Uterus (tissue), 4 donors: ENCODE measurements around the gene LAPTM5. TPM values are rescaled to one million over a fixed set of nuclear protein-coding genes. Genes with fewer than 3 reads are reported as not detected.

Experiments used
- DNase-seq, 2 donors: peaks; one replicate each; pipeline ENCODE4 v3.0.0-alpha.2; 2019 to 2020
- H3K27ac ChIP-seq, 2 donors: fragments of 200-600 bp; sonication (generic); 1 replicate in 1 of 2; 2 replicates in 1 of 2; pipeline ENCODE4 v1.5.1; 2016 to 2018
- H3K27me3 ChIP-seq, 2 donors: fragments of 200-600 bp; sonication (generic); one replicate each; pipeline ENCODE4 v1.5.1; 2018 to 2019; ENCODE audit warnings: control low read depth in 1 of 2
- H3K36me3 ChIP-seq, 2 donors: fragments of 200-600 bp; sonication (generic); one replicate each; pipeline ENCODE4 v1.5.1; 2019; ENCODE audit warnings: control low read depth in 1 of 2
- H3K4me1 ChIP-seq, 2 donors: fragments of 200-600 bp; sonication (generic); one replicate each; pipeline ENCODE4 v1.5.1; 2018 to 2019; ENCODE audit warnings: control low read depth in 1 of 2
- H3K4me3 ChIP-seq, 2 donors: fragments of 200-600 bp; sonication (generic); 1 replicate in 1 of 2; 2 replicates in 1 of 2; pipeline ENCODE4 v1.5.1; 2018 to 2019; ENCODE audit warnings: mild to moderate bottlenecking in 1 of 2
- H3K9me3 ChIP-seq, 2 donors: fragments of 200-600 bp; sonication (generic); one replicate each; pipeline ENCODE4 v1.5.1; 2019; ENCODE audit warnings: control low read depth in 1 of 2
- CTCF ChIP-seq, 4 experiments: fragments of 200-600 bp in 2 of 4; fragments of 450-650 bp in 2 of 4; sonication (generic) in 2 of 4; IDR thresholded peaks; one replicate each; pipeline ENCODE4 v1.5.1; 2016 to 2019; ENCODE audit warnings: antibody characterized with exemption in 4 of 4, mild to moderate bottlenecking in 2 of 4, moderate library complexity in 1 of 4
- POLR2A ChIP-seq, 2 donors: fragments of 450-650 bp; IDR thresholded peaks; one replicate each; pipeline ENCODE4 v1.6.1; 2016; ENCODE audit warnings: antibody characterized with exemption in 2 of 2, mild to moderate bottlenecking in 1 of 2, moderate library complexity in 1 of 2
- intact Hi-C: fragments of 100-400 bp; cut with DNase I; formaldehyde crosslinking; loops from one replicate; pipeline ENCODE4 v1.15.1; 2023; ENCODE audit warnings: low total_unique reads
- total RNA-seq, 4 donors: library from RNA; depleted of rRNA in 3 of 4; stranded (reverse); fragments of >200 nt in 3 of 4; gene quantifications; one replicate each; pipeline versions ENCODE4 v1.1.0 to v1.2.4, GENCODE V29; 2014 to 2023
- donor health status: DM: yes; HTN: yes; CAD: no.

LAPTM5 gene
- total RNA-seq, 4 donors from 2014 or later: 6.1 to 76.8 (median 15.8) TPM

- H3K4me3 ChIP-seq: no peak overlapping the region
- H3K9me3 ChIP-seq: no peaks in the 10 kb centered on the region
- TF ChIP-seq POLR2A (IDR thresholded peaks at IDR 0.05): no peak
- no peak for TF ChIP-seq CTCF (IDR thresholded peaks at IDR 0.05)
- H3K36me3 ChIP-seq: no peaks in the 10 kb centered on the region
- no peaks in the 10 kb centered on the region for H3K27me3 ChIP-seq
- H3K27ac ChIP-seq: peak overlapping the region; percentile 57 to 68
- intact Hi-C loops: no loop called here
- DNase-seq: no peak
- no peaks in the 10 kb centered on the region for H3K4me1 ChIP-seq
These were observed 6.8 kb upstream of the LAPTM5 start for GRCh38 chr1:30764396-30764795.

GRCh38 chr1:30763651-30764248 is 6.2 kb upstream of the LAPTM5 start:
- H3K27ac ChIP-seq: peak overlapping the region; percentile 68 to 75
- no peak overlapping the region for H3K4me3 ChIP-seq
- intact Hi-C loops: no loop called here
- TF ChIP-seq CTCF (IDR thresholded peaks at IDR 0.05): no peak
- no peak for TF ChIP-seq POLR2A (IDR thresholded peaks at IDR 0.05)
- no peaks in the 10 kb centered on the region for H3K4me1 ChIP-seq
- H3K27me3 ChIP-seq: no peaks in the 10 kb centered on the region
- H3K9me3 ChIP-seq: no peaks in the 10 kb centered on the region
- DNase-seq: peak; percentile 46 to 57
- no peaks in the 10 kb centered on the region for H3K36me3 ChIP-seq

- TF ChIP-seq CTCF (IDR thresholded peaks at IDR 0.05): no peak
- TF ChIP-seq POLR2A (IDR thresholded peaks at IDR 0.05): no peak
- H3K9me3 ChIP-seq: no peaks in the 10 kb centered on the region
- H3K27ac ChIP-seq: peak overlapping the region; percentile 68 to 75
- no peak overlapping the region for H3K4me3 ChIP-seq
- H3K36me3 ChIP-seq: no peaks in the 10 kb centered on the region
- H3K27me3 ChIP-seq: no peaks in the 10 kb centered on the region
- DNase-seq: no peak
- intact Hi-C loops: no loop called here
- no peaks in the 10 kb centered on the region for H3K4me1 ChIP-seq
These were observed 5.5 kb upstream of the LAPTM5 start for GRCh38 chr1:30762930-30763650.

GRCh38 chr1:30762152-30762929 is 4.8 kb upstream of the LAPTM5 start:
- Histone ChIP-seq H3K27me3 (no peaks in the 10 kb centered on the region), H3K4me3 (no peak overlapping the region), H3K27ac (peak overlapping the region in 1 of 2 donors; percentile 75), H3K4me1 (no peaks in the 10 kb centered on the region), H3K36me3 (no peaks in the 10 kb centered on the region), H3K9me3 (no peaks in the 10 kb centered on the region)
- no peak for DNase-seq
- intact Hi-C loops: no loop called here
- no peak for TF ChIP-seq POLR2A (IDR thresholded peaks at IDR 0.05)
- TF ChIP-seq CTCF (IDR thresholded peaks at IDR 0.05): no peak
